ENCODE data around the gene CEP20.

DNA sequence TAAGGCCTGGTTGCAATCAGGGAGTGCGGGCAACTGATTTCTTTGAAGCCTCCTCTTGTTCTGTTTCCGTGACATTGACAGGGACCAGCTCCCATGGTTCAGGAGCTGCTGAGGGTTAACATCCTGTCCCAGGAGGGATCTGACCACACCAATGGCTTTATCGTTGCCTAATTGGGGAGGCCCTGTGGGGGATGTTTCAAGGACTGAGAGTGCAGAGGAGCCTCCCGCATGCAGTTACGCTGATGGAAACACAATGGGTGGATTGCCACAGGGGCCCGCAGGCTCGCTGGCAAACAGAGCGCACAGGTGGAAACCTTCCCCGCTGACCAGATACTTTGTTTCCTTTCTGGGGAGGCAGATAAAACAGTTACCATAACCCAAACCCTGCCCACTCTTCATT, 37.2 kb upstream of the CEP20 start:
- TF ChIP-seq POLR2A (IDR thresholded peaks at IDR 0.05; ENCODE audit: control extremely low read depth in 1 of 2, low read depth in 2 of 2, low read length in 2 of 2) (no peak), TCF12 (IDR thresholded peaks at IDR 0.05; ENCODE audit: low read depth, low read length) (no peak), SP2 (IDR thresholded peaks at IDR 0.05; ENCODE audit: low read length) (no peak)
- TF ChIP-seq, protein P1, sequence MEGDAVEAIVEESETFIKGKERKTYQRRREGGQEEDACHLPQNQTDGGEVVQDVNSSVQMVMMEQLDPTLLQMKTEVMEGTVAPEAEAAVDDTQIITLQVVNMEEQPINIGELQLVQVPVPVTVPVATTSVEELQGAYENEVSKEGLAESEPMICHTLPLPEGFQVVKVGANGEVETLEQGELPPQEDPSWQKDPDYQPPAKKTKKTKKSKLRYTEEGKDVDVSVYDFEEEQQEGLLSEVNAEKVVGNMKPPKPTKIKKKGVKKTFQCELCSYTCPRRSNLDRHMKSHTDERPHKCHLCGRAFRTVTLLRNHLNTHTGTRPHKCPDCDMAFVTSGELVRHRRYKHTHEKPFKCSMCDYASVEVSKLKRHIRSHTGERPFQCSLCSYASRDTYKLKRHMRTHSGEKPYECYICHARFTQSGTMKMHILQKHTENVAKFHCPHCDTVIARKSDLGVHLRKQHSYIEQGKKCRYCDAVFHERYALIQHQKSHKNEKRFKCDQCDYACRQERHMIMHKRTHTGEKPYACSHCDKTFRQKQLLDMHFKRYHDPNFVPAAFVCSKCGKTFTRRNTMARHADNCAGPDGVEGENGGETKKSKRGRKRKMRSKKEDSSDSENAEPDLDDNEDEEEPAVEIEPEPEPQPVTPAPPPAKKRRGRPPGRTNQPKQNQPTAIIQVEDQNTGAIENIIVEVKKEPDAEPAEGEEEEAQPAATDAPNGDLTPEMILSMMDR (IDR thresholded peaks at IDR 0.05; ENCODE audit: control extremely low read depth in 1 of 3, insufficient read depth in 1 of 3, low read depth in 1 of 3, low read length in 3 of 3), result no peak
- TF ChIP-seq, protein P2, sequence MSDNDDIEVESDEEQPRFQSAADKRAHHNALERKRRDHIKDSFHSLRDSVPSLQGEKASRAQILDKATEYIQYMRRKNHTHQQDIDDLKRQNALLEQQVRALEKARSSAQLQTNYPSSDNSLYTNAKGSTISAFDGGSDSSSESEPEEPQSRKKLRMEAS (IDR thresholded peaks at IDR 0.05), result no peak
